DOHH2 (cell line): ENCODE results near the gene FAM217B.

Experiments used
- H3F3A ChIP-seq: fragments of 200-600 bp; sonication (generic), shearing (Covaris generic); 2 replicates; pipeline ENCODE4 v1.6.0; 2016; ENCODE audit warnings: antibody characterized with exemption, mild to moderate bottlenecking; ENCODE audit not compliant: control insufficient read depth, insufficient read depth
- H3K27ac ChIP-seq: fragments of 200-600 bp; sonication (generic); 2 replicates; pipeline ENCODE4 v1.5.1; 2014; ENCODE audit warnings: low read depth, mild to moderate bottlenecking, low read length, moderate library complexity
- H3K27me3 ChIP-seq: fragments of 200-600 bp; sonication (generic); 2 replicates; pipeline ENCODE4 v1.6.1; 2014; ENCODE audit warnings: mild to moderate bottlenecking, low read length, mixed read lengths; ENCODE audit not compliant: control insufficient read depth
- H3K36me3 ChIP-seq: fragments of 200-600 bp; sonication (generic); 2 replicates; pipeline ENCODE4 v1.6.1; 2014; ENCODE audit warnings: mild to moderate bottlenecking, low read length, moderate library complexity, mixed read lengths; ENCODE audit not compliant: control insufficient read depth
- H3K4me1 ChIP-seq: fragments of 200-600 bp; sonication (generic); 2 replicates; pipeline ENCODE4 v1.6.1; 2014; ENCODE audit warnings: mild to moderate bottlenecking, low read length, mixed read lengths; ENCODE audit not compliant: control insufficient read depth
- H3K4me2 ChIP-seq: fragments of 200-600 bp; sonication (generic); 2 replicates; pipeline ENCODE4 v1.6.0; 2014; ENCODE audit warnings: mild to moderate bottlenecking, low read length, moderate library complexity
- H3K4me3 ChIP-seq: fragments of 200-600 bp; sonication (generic); 2 replicates; pipeline ENCODE4 v1.5.1; 2014; ENCODE audit warnings: mild to moderate bottlenecking, low read length, mixed read lengths
- H3K79me2 ChIP-seq: fragments of 200-600 bp; sonication (generic); 2 replicates; pipeline ENCODE4 v1.6.1; 2014; ENCODE audit warnings: mild to moderate bottlenecking, low read length, mixed read lengths; ENCODE audit not compliant: control insufficient read depth
- H3K9me2 ChIP-seq: fragments of 200-600 bp; sonication (generic); replicated peaks from 2 replicates; pipeline ENCODE4 v1.6.1; 2014; ENCODE audit warnings: mild to moderate bottlenecking, low read length, mixed read lengths; ENCODE audit not compliant: control insufficient read depth
- H3K9me3 ChIP-seq: fragments of 200-600 bp; sonication (generic); 2 replicates; pipeline ENCODE4 v1.6.1; 2014; ENCODE audit warnings: antibody characterized with exemption, low read length, mixed read lengths; ENCODE audit not compliant: control insufficient read depth, insufficient read depth
- H4K20me1 ChIP-seq: fragments of 200-600 bp; sonication (generic); 2 replicates; pipeline ENCODE4 v1.6.0; 2014; ENCODE audit warnings: low read depth, mild to moderate bottlenecking, antibody characterized with exemption, low read length, moderate library complexity; ENCODE audit not compliant: control insufficient read depth, insufficient read depth
- CTCF ChIP-seq: fragments of 200-600 bp; sonication (generic); IDR thresholded peaks from one replicate; pipeline ENCODE4 v1.5.1; 2014; ENCODE audit warnings: antibody characterized with exemption, mild to moderate bottlenecking, low read depth, low read length; ENCODE audit not compliant: poor library complexity, severe bottlenecking
- EZH2phosphoT487 ChIP-seq: fragments of 200-600 bp; sonication (generic); IDR thresholded peaks from 2 replicates; pipeline ENCODE4 v1.6.1; 2017; ENCODE audit warnings: borderline replicate concordance, mild to moderate bottlenecking, antibody characterized with exemption, low read length, moderate library complexity, mixed read lengths

The FAM217B gene, protein sequence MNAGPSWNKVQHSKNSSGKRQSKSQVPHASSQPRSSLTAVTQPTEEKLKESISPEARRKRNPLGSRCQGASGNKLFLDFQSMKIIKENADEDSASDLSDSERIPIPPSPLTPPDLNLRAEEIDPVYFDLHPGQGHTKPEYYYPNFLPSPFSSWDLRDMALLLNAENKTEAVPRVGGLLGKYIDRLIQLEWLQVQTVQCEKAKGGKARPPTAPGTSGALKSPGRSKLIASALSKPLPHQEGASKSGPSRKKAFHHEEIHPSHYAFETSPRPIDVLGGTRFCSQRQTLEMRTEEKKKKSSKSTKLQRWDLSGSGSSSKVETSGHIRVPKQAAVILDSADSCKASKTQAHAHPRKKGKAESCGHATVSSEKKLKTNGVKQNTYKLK

GRCh38 chr20:59940129-59940955 lies at the start of gene FAM217B, which contains the start of gene PPP1R3D:
TSS of gene FAM217B (plus strand) at chr20:59940389. CDS start at chr20:59943944, 3,555 bp downstream.
TSS of gene PPP1R3D (minus strand) at chr20:59940305. CDS start at chr20:59939931, 374 bp downstream.
- H3K27me3 ChIP-seq: no peaks in the 10 kb centered on the region
- H3K4me3 ChIP-seq: peak within 1 kb of the TSS; percentile 99
- H3K9me3 ChIP-seq: no peaks in the 10 kb centered on the region
- no peak for TF ChIP-seq EZH2phosphoT487
- peak; percentile 11 for TF ChIP-seq CTCF
- H4K20me1 ChIP-seq: no peaks in the 10 kb centered on the region
- peak within 1 kb of the TSS; percentile 75 for H3K27ac ChIP-seq
- 0 out of 2 replicates have a peak, but pooled peaks cover 3% of the 10 kb centered on the region for H3F3A ChIP-seq
- peaks cover 32% of the 10 kb centered on the region for H3K36me3 ChIP-seq
- peaks cover 25% of the 10 kb centered on the region for H3K4me1 ChIP-seq
- H3K9me2 ChIP-seq: no peaks in the 10 kb centered on the region
- H3K4me2 ChIP-seq: peak within 1 kb of the TSS; percentile 93
- peaks cover 27% of the 10 kb centered on the region for H3K79me2 ChIP-seq

DNA sequence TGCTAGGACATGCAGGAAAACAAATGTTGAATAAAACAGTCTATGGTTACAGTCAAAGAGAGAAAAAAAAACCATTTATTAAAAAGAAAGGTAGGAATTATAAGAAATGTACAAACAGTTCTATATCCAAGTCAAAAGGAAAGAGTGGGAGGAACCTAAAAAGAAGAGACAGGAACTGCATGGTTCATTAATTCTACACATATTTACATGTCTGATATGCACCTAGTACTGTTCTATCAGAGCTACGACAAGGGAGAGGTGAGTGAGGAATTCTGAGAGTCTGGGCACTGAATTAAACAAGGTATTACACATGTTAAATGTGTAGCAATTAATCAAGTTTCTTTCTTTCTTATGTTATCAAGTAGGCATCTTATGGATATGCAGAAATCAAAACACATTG lies 48.6 kb upstream of the FAM217B start:
- TF ChIP-seq CTCF (no peak), EZH2phosphoT487 (no peak)
- Histone ChIP-seq H3K4me1 (peaks cover 12% of the 10 kb centered on the region), H3K4me3 (no peak overlapping the region), H3K79me2 (no peaks in the 10 kb centered on the region), H3F3A (peaks cover 5% of the 10 kb centered on the region; the same call in 1 of the 2 replicates), H3K4me2 (peak overlapping the region; percentile 10; the same call in 1 of the 2 replicates), H3K36me3 (no peaks in the 10 kb centered on the region), H4K20me1 (no peaks in the 10 kb centered on the region), H3K9me3 (no peaks in the 10 kb centered on the region), H3K9me2 (no peaks in the 10 kb centered on the region), H3K27ac (no peak overlapping the region), H3K27me3 (peaks cover 22% of the 10 kb centered on the region)

- Histone ChIP-seq H3K4me2 (no peak overlapping the region), H3K4me1 (peaks cover 11% of the 10 kb centered on the region), H3K79me2 (no peaks in the 10 kb centered on the region), H3F3A (peaks cover 4% of the 10 kb centered on the region; the same call in 1 of the 2 replicates), H3K9me2 (no peaks in the 10 kb centered on the region), H3K27me3 (peaks cover 24% of the 10 kb centered on the region), H3K27ac (no peak overlapping the region), H3K4me3 (no peak overlapping the region), H3K36me3 (no peaks in the 10 kb centered on the region), H3K9me3 (no peaks in the 10 kb centered on the region), H4K20me1 (no peaks in the 10 kb centered on the region)
- TF ChIP-seq CTCF (no peak), EZH2phosphoT487 (no peak)
Measured at GRCh38 chr20:59895908-59896307, 44.3 kb upstream of the FAM217B start.
